ENCODE results near the gene NOC2L.

Gene NOC2L

GRCh38 chr1:927234-927633 is 31.8 kb downstream of the NOC2L start:
- no peak for DNase-seq

DNA sequence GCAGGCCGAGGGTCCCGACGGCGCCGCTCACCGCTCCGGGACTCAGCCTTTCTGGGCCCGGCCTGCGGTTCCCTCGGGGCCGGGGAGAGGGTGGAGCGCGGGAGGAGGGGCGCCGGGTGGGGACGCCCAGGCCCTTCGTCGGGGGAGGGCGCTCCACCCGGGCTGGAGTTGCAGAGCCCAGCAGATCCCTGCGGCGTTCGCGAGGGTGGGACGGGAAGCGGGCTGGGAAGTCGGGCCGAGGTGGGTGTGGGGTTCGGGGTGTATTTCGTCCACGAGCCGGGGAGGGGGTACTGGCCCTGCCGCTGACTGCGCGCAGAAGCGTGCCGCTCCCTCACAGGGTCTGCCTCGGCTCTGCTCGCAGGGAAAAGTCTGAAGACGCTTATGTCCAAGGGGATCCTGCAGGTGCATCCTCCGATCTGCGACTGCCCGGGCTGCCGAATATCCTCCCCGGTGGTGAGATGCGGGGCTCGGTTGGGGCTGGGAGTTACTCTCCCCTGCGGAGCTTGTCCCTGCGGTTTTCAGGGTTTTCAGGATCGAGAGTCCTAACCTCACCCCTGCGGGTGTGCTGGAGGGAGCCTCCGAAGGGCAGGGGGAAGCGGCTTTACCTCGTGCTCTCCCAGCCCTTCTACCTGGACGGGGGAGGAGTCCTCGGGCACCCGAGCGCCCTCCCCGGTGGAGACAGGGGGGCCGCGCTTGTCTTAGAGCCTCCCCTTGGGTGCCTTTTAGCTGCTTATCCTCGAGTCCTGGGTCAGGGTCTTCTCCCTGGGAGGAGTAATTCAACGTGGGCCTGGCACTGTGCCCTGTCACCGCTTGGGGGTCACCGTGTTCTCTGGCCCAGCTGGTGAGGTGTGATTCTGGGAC is 33.3 kb downstream of the NOC2L start:
- DNase-seq, result peak; percentile 71

GRCh38 chr1:924656-925560 is 34.1 kb downstream of the NOC2L start:
- DNase-seq, result peak; percentile 75

DNA sequence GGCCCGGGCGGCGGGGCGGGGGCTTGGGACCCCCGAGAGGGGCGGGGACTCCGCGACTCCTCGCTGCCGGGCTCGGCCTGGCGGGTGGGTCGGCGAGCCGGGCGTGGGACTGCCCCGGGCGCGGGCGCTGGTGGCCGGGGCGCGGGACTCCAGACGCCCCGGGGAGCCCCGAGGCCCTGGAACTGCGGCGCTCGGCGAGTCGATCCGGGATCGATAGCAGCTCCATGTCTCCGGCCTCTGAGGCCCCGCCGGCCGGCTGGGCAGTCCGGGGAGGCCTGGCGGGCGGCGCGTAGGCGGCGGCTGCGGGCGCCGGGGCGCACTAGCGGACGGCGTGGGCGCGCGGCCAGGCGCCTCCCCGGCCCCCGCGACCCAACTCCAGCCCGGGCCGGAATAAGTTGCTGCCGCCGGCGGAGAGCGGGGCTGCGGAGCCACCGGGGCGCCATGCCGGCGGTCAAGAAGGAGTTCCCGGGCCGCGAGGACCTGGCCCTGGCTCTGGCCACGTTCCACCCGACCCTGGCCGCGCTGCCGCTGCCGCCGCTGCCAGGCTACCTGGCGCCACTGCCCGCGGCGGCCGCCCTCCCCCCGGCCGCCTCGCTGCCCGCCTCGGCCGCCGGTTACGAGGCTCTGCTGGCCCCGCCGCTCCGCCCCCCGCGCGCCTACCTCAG is 34.9 kb downstream of the NOC2L start:
- DNase-seq, result no peak

- peak; percentile 92 for DNase-seq
Measured at GRCh38 chr1:923131-923990, 35.7 kb downstream of the NOC2L start, which contains the start of gene SAMD11. SAMD11 (plus strand) TSS chr1:923923; CDS start chr1:924432, 509 bp downstream.

GRCh38 chr1:921011-921837 is 37.8 kb downstream of the NOC2L start:
- peak; percentile 86 for DNase-seq

GRCh38 chr1:920521-920920 is 38.5 kb downstream of the NOC2L start:
- no peak for DNase-seq

GRCh38 chr1:920010-920409 is 39.0 kb downstream of the NOC2L start:
- no peak for DNase-seq

DNA sequence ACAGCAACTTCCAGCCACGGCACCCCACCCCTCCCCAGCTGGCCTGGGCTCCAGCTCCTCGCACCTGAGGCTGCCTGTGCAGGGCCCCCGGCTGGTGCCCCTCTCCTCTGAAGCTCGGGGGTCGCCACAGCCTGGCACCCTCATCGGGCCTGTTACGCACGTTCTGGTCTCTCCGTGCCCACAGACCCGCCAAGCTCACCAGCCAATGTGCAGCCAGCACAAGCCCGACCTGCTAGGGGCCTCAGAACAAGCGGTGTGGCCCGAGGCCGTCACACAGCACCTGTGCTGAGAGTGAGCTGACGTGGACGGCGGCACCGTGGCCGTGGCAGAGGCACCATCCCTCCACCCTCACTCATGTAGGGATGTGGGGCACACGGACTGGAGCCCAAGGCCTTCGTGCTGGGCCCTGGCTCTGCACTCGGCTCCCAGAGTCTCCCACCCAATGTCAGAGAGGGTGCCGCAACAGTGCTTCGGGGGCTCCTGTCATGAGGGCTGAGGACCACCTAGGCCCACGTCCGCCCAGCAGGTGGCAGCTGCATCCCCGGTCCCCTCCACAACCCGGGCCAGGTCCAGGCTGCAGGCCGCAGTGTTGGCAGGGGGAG is 39.7 kb downstream of the NOC2L start:
- DNase-seq, result no peak

- no peak for DNase-seq
Measured at GRCh38 chr1:918843-919242, 40.2 kb downstream of the NOC2L start.

DNA sequence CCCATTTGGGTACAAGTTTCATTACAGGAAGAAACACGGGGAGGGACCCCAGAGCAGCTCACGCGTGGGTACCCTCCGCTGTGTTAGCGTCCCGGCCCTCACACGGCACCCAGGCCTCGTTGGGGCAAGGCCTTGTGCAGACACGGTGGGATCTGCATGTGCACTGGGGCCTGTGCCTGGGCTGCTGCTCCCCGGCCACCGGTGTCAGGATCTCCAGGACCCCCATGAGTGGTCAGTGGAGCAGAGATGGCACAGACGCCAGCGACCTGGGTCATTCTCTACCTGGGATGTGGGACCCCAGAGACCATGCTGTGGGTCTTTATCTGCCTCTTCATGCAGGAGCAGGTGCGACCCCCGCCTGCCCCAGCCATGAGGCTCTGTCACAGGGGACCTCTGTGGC is 40.7 kb downstream of the NOC2L start:
- no peak for DNase-seq

DNA sequence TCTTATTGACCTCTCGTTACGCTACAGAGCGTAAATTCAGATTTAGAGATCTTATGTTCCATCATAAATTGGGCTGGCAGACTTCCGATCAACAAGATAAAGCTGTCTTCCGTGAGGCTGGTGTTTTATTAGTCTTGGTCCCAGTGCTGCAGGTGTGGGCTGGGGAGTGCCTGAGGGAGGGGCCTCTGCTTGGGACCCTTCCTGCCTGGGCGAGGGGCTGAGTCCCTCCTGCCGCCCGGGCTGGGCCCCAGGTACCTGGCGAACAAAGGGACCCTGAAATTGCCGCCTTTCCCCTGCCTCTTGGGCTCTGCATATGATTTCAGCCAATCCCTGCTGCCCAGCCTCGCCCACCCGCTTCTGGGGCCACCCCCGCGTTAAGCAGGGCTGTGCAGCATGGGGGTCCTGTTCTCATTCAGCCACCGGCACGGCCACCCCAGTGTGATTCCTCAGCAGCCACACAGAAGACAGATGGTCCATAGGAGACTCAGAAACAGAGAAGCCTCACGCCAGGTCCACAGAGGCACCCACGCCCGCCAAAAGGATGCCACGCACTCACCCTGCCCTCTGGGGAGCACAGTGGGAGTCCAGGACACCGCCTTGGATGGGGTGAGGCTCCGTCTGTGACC is 41.5 kb downstream of the NOC2L start:
- no peak for DNase-seq

GRCh38 chr1:917076-917459 is 42.0 kb downstream of the NOC2L start:
- DNase-seq, result no peak

- DNase-seq, result peak; percentile 38
Measured at GRCh38 chr1:916173-917075, 42.6 kb downstream of the NOC2L start.

DNA sequence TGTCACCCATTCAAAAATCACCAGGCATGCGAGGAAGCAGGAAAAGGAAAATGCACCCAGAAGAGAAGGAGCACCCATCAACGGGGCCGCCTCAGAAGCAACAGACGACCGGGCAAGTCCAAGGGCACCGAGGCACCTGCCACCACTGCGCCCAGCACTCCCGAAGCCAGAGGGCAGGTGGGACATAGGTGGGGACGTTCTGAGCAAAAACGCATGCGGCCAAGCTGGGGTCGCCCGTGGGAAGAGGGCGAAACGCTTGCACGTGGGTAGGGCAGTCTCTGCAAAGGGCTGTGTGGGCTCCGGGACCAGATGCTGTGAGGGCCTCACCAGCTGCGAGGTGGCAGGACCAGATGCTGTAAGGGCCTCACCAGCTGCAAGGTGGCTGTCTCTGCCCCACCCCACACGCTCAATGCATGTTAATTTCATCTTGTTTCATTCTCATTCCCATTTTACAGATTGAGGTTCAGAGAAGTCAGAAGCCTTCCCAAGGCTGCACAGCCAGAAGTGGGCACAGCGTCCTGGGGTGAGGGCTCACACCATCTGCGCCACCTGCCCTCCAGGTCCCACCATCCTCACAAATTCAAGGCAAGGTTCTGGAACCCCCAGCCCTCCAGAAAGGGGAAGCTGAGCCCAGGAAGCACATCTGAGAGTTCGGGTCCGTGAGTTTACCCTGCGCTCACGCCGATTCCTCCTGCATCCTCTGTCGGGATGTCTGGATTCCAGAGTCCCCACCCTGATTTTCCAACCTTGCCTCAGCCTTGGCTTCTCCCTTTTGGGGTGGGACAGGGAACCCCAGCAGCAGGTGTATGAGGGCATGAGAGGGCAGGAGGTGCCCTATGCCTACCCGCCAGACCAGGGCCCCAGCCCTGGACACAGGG is 43.5 kb downstream of the NOC2L start:
- peak; percentile 40 for DNase-seq

- no peak for DNase-seq
Measured at GRCh38 chr1:914891-915280, 44.2 kb downstream of the NOC2L start.

DNA sequence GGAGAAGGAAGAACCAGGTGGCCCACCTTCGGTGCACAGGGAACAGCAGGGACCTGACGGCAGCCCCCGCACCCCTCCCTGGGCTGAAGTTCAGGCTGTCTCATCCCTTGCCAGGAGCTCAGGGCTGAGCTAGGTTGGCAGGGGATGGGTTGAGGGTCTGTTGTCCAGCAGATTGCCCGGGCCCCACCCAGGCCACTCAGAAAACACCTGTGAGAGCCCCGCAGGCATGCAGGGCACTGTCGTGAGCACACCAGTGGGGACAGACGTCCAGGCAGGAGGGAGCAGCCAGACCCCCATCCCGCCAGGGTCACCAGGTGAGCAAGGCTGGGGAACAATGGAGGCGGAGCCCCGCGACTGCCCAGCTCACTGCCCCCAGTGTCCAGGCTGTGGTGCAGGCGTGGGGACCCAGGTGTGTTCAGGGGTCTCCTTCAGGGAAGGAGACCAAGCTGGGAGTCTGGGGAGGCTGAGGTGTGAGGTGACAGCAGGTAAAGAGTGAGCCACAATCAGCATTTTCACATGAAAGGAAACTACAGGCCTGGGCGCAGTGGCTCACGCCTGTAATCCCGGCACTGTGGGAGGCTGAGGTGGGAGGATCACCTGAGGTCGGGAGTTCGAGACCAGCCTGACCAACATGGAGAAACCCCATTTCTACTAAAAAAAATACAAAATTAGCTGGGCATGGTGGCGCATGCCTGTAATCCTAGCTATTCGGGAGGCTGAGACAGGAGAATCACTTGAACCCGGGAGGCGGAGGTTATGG is 44.7 kb downstream of the NOC2L start:
- DNase-seq, result peak; percentile 37
